Measurements from ENCODE around the gene OAF.

The OAF gene

DNA sequence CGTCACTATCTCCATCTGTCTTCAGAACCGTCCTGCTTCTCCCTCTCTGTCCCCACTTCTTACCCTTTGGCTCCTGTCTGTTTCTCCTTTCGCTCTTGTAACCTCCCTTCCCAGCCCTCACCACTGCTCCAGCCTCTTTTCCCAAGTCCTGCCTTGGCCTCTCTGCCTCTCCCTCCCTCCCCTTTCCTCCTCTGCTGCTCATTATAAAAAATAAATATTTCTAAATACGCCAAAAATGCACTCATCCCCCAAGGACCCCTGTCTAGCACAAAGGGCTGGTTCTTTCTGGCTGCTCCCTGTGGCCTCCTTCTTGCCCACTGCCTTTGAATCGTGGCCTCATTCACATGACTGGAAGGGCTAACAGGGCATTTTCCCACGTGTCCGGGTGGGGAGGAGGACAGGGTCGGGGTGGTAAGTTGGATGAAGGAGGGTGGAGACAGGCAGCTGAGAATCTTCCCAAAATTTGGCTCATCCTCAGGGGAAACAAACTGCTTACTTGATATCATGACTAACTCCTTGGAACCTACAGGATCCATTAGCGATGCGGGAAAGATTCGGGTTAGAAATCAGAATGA lies 26.4 kb upstream of the OAF start:
- DNase-seq = no peak

DNA sequence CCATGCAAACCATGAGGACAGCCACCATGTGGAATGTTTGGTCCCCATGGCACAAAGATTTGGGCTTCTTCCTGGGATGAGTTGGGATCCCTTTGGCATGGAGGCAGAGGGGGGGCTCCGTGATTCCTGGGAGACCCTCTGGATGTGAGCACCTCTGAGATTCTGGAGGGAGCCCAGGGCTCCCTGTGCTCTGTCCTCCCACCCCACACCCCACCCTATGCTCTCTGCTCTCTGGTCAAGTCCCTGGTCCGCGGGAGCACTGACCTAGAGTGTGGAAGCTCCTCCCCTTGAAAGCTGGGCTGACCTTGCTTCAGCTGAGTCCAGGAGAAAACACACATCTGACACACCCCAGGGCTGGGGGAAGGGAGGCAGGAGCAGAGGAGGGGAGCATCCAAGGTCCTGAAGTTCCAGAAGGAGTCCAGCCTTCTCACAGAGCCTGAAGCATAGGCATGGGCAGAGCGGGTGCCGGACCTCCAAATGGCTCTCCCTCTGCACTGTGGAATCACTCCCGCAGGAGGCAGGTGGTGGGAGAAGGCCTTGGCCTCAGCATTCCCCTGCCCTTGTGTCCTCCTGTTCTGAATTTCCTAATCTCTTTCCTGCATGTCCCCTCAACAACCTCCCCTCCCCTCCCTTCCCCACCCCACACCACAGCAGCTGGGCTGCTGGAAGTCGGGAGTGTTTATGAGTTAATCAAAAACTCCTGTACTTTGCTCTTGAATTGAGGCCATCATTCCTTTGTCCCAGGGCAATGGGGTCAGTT lies 25.7 kb upstream of the OAF start:
- no peak for DNase-seq

DNA sequence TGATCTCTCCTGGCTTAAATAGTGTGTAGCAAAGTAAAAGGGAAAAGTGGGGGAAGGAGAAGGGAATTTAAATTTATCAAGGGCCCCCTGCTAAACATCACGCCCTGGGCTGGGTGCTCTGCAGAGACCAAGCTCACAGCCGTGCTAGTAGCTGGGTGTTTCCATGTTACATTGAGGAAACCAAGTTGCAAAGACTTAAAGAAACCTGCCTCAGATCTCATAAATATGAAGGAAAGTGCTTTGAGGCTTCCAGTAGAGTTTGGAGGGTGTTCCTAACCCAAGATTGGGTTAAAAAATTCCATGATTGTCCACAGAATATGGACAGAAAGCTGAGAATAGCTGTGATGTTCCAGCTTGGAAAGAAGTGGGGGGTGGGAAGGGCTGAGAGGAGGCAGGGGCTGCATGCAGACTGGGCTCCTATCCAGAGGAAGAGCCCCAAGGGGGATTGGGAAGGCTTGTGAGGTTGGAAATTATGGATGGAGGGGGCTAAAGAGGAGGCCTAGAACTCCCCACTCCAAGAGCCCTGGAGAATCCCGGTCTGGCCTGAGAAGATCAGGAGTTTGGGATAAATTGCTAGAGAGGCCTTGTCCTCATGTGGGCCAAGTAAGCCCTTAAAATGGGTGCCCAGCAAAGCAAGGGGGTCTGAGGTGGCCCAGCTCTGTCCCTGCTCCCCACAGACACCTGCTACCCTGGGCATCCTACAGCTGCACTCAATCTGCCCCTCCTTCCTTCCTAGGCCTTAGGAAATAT lies 25.0 kb upstream of the OAF start:
- DNase-seq = no peak

DNA sequence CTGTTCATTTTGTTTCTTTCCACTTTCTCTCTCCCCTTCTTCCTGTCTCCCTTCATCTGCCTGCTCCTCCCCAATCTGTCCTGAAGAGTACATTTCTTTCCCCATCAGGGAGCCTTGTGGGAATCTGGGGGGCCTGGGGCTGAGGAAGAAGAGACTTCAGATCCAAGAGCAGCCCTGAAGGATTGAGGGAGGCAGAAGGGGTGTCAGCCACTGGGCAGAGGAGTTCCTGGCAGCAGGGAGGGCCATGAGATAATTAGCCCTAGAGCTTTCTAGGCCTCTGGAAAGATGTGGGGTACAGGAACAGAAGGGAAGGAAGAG lies 24.4 kb upstream of the OAF start:
- no peak for DNase-seq

DNA sequence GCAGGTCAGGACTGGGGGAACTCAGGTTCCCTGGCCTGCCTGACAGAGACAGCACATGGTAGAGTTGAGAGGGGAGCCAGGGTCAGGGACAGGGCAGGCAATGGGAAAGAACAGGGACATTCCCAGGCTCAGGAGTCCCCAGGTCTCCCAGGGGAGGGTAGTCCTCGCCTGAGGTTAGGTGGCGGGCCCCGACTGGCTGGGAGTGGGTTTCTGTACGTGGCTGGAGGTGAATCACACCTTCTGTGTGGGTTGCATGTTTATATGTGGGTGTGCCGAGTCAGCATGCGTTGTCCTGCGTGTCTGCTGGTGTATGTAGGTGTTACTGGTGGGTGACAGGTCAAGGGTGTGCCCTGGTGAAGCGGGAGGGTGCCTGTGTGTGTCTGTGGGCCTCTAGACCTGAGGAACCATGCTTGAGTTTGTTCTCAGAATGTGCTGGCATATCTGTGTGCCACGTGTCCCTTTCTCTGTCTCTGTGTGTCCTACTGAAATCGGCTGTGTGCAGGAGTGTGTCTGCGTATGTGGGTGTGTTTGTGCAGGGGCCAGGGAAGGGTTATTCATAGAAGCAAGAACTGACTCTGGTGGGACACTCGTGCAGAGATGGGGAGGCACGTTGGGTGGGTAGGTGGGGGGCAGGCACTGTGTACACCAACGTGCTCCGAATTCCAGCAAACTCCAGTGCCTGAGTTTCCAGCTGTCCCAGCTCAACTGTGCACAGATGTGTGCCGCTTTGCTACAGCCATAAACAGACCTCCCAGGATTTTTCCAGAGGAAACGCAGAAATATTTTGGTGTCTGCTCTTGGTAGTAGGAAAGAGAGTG lies 23.8 kb upstream of the OAF start:
- no peak for DNase-seq

DNA sequence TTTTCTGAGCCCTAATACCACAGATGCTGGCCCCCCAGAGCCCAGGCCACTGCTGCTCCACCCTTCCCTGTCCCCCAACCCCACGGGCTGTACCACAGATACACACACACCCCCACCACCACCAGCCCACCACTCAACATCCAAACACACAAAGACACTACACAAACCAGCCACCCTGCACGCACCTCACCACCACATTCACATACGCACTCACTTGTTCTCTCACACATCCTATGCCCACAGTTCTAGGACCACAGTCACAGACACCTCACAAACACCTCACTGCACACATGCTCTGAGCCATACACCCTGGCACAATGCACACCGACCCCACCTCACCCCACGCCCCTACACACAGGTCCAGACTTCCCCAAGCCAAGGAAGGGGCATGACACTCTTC lies 22.5 kb upstream of the OAF start:
- no peak for DNase-seq

DNA sequence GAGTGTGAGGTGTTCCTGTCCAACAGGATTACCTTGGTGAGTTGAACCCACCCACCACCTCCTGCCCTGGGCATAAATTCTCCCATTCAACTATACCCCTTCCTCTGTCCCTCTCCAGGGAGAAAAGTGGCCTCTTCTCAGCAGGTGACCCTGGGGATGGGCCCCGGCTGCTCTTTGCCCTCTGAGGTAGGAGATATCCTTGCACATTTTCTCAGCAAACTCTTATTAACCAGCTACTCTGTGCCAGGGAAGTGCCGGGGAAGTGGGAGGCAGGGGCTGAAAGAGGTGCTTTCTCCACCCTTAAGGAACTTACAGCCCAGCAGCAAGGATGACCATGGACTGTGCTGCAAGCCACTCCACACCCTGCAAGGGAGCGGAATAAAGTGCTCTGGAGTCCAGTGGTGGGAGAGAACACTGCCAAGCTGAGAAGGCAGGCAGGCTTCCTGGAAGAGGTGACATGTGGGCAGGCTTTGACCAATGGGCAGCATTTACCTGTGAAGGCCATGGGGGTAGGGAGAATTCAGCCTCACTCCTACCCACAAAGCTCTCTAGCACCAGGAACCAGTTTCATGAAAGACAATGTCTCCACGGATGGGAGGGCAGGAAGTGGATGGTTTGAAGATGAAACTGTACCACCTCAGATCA lies 21.9 kb upstream of the OAF start:
- no peak for DNase-seq

DNA sequence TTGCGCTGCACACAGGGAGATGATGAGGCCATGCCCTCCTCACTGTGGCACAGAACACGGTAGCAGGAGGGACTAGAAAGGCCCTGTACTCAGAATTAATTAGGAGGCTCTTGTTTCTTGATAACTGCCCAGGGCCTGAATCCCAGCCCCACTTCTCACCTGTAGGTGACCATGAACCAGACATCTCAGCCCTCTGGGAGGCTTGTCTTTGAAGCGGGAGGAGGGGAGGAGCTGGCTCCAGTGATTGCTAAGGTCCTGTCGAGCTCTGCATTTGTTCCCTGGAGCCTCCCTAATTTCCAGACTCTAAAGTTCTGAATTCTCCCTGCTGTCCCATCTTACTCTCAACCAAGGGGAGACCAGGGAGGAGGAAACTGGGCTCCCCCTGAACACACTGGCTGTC lies 19.8 kb upstream of the OAF start:
- DNase-seq = no peak

DNA sequence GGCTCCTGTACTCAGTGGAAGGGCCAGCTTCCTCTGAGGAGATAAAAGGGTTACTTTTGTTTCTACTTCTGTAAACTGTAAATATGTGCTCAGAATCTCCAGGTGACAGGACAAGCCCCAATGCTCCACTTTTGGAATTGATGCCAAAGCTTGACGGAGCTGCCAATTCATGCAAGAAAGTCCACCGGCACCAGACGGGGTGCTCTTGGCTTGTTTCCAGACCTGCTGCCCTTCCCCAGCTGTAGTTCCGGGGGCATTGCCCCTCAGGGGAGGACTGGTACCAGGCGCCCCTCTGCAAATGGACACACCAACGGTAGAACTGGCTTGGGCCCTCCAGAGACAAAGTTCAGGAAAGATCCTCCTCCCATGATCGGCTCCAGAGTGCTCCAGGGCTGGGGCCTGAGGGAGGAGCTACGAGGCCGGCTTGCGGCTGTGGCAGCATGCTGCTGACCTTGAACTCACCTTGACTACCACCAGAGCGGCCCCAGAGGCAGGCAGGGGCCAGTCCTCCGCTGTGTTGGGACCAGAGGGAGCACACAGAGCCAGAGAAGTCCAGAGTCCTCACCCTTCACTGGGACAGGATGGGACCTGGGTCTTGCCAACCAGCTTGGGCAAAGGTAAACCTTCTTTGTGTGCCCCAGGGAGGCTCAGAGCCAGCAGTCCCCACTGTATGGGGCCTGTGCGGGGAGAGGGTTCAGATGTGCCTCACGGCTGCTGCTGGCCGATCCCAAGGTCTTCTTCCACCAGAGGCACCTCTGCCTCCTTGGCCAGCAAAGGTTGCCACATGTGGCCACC lies 17.8 kb upstream of the OAF start:
- DNase-seq = no peak

DNA sequence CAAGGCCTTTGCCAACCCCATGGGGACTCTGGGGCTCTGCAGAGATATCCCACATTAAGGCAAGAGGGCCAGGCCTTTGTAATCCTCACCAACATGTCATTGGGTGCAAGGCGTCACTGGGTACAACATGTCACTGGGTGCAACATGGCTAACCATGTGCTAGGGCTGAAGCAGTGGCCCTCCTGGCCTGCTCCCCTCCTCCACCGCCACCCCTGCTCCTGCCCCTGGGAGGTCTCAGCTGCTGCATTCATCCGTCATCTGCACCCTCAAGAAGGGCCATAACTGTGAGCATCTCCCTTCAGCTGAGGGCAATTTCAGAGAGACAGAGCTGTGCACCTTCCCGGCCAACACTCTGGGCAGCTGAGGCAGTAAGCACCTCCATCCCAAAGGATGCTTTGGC lies 16.7 kb upstream of the OAF start:
- no peak for DNase-seq

DNA sequence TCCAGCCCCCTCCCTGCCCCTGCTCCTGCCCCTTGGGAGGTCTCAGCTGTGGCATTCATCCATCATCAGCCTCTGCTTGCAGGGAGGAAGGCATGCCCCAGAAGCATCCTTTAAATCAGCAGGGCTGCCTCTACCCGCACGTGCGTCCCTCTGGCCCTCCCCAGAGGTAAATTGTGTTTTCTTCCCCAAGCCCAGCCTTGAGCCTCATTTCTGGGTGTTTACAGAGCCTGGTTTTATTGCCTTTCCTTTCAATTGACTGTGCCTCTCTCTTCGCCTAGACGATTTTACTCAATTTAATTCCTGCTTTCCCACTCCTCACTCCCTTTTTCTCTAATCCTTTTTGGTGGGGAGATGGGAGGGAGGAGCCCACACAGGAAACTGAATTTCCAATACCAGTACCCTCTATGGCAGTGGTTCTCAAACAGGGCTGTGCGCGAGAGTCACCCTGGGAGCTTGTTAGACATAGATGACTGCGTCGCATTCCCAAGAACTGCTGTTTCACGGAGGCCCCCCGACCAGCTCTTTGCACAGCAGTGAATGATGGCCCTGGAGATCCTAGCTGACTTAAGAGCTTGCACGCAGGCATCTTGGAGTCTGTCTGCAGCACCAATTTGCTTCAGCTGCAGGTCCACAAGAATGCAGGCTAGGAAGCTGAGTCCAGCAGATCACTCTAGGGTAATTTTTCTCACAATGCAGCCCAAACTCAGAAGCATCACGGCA lies 15.1 kb upstream of the OAF start:
- DNase-seq = no peak

DNA sequence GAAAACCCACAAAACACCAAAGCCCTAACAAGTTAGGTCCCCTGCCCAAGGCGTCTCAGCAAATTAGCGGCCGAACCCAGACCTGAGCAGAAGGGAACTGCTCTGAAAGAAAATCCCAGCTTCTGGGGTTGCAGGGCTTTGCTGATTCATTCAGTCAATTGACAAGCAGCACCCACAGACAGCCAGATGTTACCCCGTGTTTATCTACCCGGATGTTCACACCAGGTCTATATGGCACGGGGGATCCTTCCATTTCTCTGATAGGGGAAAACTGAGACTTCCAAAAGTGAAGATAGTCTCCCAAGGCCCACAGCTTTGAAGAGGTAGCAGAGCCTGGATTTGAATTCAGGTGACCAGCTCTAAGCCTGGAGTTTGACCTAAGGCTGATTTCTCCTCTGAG lies 14.0 kb upstream of the OAF start:
- DNase-seq = peak in 1 of 2 donors; percentile 35

DNA sequence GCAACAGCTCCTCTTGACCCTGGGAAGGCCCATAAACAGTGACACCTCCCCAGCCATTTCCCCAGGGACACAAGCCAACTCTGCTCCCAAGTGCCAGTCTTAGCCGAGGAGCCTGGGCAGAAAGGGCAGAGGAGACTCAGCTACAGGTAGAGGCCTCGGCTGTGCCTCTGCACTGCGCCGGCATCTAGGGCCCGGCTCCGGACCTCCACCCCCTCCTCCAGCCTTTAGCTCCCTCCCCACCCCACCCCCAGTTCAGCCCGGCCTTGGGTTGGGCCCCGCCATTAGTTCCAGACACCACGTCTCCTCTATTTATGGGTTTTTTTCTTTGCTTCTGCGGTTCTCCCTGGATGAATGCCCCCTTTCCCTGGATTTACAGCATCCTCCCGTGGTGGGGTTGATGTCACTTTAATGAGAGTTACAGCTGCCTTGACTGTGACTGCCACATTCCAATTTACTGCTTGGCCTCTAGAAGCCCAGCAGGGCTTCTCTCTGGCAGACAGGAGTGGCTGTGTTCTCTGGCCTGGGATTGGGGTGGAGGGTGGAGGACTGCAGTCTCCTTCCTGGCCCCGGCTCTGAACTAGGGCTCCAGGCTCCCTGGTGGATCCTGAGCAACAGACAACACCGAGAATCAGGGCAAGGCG lies 13.5 kb upstream of the OAF start:
- DNase-seq = no peak

DNA sequence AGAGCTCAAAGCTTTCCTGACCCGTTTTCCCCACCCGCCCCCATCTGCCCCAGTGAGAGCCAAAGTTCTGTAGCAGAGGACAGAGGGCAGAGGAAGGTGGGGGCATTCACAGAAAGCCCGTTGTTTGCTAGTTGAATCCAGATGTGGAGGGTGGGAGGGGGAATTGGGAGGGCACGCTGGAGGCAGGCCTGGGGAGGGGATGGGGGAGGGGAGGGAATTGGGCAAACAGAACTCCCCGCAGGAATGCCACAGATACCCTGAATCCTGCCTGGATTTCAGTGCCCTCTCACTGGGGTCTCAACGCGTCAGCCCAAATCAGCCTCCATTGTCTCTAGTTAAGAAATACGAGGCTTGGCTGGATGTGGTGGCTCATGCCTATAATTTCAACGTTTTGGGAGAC lies 12.9 kb upstream of the OAF start:
- no peak for DNase-seq

DNA sequence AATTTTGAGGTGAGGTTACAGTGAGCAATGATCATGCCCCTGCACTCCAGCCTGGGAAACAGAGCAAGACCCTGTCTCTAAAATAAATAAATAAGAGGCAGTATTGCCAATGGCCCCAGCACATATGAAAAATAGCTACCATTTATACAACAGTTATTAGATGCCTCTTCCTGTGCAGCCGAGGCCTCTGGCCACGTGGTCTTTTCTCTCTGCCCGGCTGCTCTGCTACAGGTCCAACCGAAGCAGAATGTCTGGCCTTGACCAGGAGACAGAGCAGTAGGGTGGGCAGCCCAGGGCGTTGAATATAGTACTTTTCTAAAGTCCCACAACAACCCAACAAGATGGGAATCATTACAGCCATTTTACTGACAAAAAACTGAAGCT lies 12.4 kb upstream of the OAF start:
- DNase-seq = no peak

DNA sequence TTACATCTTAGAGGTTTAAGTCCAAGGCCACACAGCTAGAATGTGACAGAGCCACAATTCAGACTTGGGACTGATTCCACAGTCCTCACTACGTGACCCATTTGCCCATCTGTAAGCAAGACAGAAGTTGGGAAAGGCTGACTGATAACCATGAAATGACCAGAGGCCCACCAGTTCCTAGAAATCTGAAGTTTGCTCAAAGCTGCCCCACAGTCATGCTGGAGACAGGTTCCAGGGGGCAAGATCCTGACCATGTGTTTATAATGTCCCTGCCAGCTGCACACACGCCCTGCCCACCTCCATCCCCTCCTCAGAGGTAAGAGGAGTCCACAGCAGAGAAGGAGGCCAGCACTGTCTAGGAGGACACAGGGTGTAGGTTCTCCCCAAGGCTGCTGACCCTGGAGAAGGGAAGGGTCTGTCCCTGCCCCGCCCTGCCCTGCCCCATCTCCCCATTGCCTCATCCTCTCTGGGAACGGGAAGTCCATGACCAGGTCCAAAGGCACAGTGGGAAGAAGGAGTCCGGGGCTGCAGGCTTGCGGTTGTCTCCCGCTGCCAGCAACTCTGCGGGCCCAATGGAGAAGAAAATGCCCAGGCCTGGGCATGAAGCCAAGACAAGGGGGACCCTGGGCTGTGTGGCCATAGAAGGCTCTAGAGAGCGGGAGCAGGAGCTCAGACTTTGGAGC lies 11.9 kb upstream of the OAF start:
- DNase-seq = no peak

DNA sequence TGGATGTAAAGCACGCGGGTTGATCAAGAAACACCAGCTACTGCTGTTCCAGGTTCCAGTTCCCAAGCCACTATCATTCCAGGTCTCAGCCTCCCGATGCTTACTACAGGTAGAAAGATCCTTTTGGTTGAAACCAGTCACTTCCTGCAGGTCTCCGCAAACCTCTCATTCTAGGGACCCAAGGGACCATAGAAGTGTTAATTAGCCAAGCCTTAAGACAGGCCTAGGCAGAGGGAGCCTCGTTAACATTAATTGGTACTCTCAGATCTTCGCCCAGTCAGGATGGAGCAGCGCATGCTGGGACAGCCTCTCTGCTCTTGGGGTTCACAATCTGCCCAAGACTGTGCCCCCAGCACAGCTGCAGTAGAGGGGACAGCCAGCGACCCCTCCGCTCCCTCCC lies 11.2 kb upstream of the OAF start:
- DNase-seq = no peak

DNA sequence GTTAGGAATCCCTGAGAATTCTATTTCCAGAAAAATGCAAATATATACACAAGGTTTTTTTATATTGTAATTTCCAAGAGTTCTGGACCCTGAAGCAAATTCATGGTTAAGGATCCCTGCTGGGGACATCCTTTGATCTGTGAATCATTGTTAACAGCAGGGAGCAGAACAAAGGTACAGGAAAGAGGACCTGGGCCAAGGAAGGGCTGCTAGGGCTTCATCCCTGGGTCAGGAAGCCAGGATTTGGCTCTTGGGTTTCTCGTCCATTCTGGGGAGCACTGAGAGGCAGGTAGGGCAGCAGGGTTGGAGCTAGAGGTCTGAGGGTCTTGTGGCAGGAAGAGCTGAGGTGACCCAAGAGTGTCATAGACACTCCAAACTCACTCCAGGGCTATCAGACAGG lies 10.2 kb upstream of the OAF start:
- no peak for DNase-seq

DNA sequence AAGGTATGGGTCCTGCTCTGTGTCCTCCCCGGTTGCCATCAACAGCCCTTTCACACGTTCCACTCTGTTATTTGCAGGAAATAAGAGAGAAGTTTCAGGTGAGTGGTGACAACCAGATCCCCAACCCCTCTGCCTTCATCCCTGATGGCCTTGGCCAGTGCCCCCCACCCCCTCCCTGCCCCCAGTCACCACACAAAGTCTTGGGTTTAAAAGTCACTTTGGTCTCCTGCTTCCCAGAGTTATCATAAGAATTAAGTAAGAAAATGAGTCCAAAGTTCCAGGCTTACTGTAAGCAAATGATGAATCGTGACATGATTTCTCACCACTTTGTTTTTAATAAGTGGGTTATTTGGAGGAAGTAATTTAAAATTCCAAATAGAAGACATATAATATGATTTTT lies 9.2 kb upstream of the OAF start:
- no peak for DNase-seq

DNA sequence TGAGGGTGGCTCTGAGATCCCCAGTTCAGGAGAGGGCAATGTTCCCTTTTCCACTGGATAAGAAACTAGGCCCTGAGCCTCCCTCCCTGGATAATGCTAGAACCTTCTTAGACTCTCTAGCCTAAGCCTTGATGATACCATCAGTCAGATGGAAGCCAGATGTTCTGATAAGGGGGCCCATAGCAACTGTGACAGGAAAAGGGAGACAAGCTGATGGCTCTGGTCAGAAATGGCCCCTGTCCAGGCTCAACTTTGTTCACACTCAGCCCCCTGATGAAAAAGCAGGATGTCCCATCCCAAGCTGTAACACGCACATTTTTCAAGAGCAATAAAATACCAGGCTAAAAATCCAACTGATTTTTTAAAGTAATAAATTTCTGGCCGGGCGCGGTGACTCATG lies 7.2 kb upstream of the OAF start:
- no peak for DNase-seq

Measured in bone marrow (tissue), 2 donors.